ENCODE data around the gene ABCF2. TPM values are rescaled to one million over a fixed set of nuclear protein-coding genes. Genes with fewer than 3 reads are reported as not detected.

Gene ABCF2
- total RNA-seq, 1 experiment from 2014 or later = 82.5 TPM

- no peak for DNase-seq (ENCODE audit: low spot score)
These were observed 26.1 kb upstream of the ABCF2 start for GRCh38 chr7:151252961-151253711.

GRCh38 chr7:151252561-151252835, 25.5 kb upstream of the ABCF2 start:
- no peak for DNase-seq (ENCODE audit: low spot score)

GRCh38 chr7:151251689-151252560, 24.9 kb upstream of the ABCF2 start:
- DNase-seq (ENCODE audit: low spot score) = no peak

- no peak for DNase-seq (ENCODE audit: low spot score)
These were observed 24.3 kb upstream of the ABCF2 start for GRCh38 chr7:151251328-151251688.

- DNase-seq (ENCODE audit: low spot score) = no peak
These were observed 23.5 kb upstream of the ABCF2 start for GRCh38 chr7:151250181-151251132.

- no peak for DNase-seq (ENCODE audit: low spot score)
These were observed 22.7 kb upstream of the ABCF2 start for GRCh38 chr7:151249732-151250072.

- no peak for DNase-seq (ENCODE audit: low spot score)
These were observed 22.2 kb upstream of the ABCF2 start for GRCh38 chr7:151249034-151249731.

- DNase-seq (ENCODE audit: low spot score) = no peak
These were observed 21.5 kb upstream of the ABCF2 start, which contains the start of gene SMARCD3 for GRCh38 chr7:151248346-151249033. Gene SMARCD3 (minus strand): TSS chr7:151248694. CDS start chr7:151248562, 132 bp downstream.

GRCh38 chr7:151247611-151248345, 20.8 kb upstream of the ABCF2 start:
- DNase-seq (ENCODE audit: low spot score) = no peak

- DNase-seq (ENCODE audit: low spot score) = no peak
These were observed 20.0 kb upstream of the ABCF2 start for GRCh38 chr7:151246851-151247580.

GRCh38 chr7:151246102-151246850, 19.3 kb upstream of the ABCF2 start:
- DNase-seq (ENCODE audit: low spot score) = no peak

- no peak for DNase-seq (ENCODE audit: low spot score)
These were observed 18.5 kb upstream of the ABCF2 start for GRCh38 chr7:151245360-151246101.

GRCh38 chr7:151244841-151245346, 17.9 kb upstream of the ABCF2 start:
- DNase-seq (ENCODE audit: low spot score) = no peak

- peak; percentile 70 for DNase-seq (ENCODE audit: low spot score)
These were observed 17.3 kb upstream of the ABCF2 start for GRCh38 chr7:151244196-151244840.

- no peak for DNase-seq (ENCODE audit: low spot score)
These were observed 16.6 kb upstream of the ABCF2 start for GRCh38 chr7:151243408-151244195.

GRCh38 chr7:151243045-151243349, 16.0 kb upstream of the ABCF2 start:
- DNase-seq (ENCODE audit: low spot score) = no peak
